Measurements from ENCODE around the gene TUBB2B.
"Not testable (repeated sequence)": the region's sequence is repeated elsewhere in the genome, so short reads cannot be mapped to it uniquely, and the experiment has no call there.

Gene TUBB2B

DNA sequence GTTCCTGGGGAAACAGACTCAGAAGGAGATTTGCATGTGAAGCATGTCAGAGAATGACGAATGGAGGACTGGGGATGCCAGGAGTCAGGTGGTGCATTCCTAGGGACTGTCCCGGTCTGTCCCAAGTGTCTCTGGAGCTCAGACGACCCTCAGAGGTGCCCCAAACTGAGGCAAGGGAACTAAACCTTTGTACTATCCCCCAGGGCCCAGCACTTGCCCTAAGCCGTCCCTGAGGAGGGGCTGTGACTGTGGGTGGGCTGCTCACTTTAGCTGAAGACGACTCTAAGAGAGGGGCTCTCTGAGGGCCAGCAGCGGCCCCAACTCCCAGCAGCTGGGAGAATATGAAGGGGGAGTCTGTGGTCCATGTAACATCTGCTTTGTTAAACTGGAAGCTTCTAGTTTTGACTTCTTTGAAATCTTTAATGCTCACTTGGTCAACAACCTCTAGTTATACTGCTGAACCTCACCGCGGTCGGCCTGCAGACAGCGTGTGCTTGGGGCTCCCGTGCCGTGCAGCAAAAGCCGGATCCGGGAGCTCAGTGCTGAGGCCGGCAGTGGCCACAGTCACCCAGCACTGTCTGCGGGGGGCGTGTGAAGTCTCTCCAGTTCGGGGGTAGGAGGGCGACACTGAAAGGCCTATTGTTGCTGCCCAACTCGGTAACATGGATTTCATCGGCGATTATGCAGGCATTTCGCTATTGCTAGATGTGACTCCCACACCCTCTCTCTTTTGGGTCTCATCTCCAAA, 34.2 kb downstream of the TUBB2B start:
- DNase-seq (ENCODE audit: extremely low read depth, low read depth), result no peak
- TF ChIP-seq, protein P1, sequence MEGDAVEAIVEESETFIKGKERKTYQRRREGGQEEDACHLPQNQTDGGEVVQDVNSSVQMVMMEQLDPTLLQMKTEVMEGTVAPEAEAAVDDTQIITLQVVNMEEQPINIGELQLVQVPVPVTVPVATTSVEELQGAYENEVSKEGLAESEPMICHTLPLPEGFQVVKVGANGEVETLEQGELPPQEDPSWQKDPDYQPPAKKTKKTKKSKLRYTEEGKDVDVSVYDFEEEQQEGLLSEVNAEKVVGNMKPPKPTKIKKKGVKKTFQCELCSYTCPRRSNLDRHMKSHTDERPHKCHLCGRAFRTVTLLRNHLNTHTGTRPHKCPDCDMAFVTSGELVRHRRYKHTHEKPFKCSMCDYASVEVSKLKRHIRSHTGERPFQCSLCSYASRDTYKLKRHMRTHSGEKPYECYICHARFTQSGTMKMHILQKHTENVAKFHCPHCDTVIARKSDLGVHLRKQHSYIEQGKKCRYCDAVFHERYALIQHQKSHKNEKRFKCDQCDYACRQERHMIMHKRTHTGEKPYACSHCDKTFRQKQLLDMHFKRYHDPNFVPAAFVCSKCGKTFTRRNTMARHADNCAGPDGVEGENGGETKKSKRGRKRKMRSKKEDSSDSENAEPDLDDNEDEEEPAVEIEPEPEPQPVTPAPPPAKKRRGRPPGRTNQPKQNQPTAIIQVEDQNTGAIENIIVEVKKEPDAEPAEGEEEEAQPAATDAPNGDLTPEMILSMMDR (IDR thresholded peaks at IDR 0.05; ENCODE audit: low read depth, low read length), result no peak

DNA sequence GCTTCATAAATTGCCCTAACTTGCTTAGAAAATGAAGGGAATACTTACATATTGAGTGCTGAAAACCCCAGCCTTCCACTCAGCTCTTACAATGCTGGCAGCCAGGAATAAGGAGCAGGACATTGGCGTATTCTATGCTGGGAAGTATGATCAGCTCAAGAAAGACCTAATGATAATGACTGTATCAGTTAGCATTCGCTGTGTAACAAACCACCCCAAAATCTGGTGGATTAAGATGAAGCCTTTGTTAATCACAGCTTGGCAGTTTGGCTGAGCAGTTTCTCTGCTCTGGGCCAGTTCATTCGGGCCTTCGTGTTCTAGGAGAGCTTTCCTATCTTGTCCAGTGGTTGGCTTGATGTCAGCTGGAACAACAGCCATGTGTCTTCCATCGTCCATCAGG, 36.7 kb downstream of the TUBB2B start:
- TF ChIP-seq, protein P1 (IDR thresholded peaks at IDR 0.05; ENCODE audit: low read depth, low read length), result no peak
- DNase-seq (ENCODE audit: extremely low read depth, low read depth), result no peak

DNA sequence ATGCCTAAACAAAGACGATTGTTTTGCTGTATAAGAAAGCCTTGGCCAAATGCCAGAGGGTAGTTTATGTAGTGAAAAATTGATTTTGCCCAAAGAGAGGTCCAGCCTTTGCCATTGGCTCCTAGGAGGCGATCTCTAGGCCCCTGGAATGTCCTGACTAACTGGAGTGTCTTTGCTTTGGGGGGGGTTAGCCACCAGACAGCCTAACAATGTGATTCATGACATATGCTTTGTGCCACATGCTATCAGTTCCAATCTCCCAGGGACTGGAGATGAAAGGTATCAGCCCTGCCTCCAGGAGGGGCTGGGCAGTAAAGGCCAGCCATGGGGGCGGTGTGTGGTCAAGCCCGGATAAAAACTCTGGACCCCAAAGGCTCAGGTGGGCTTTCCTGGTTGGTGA, 37.4 kb downstream of the TUBB2B start:
- DNase-seq (ENCODE audit: extremely low read depth, low read depth), result no peak
- TF ChIP-seq, protein P1 (IDR thresholded peaks at IDR 0.05; ENCODE audit: low read depth, low read length), result no peak

DNA sequence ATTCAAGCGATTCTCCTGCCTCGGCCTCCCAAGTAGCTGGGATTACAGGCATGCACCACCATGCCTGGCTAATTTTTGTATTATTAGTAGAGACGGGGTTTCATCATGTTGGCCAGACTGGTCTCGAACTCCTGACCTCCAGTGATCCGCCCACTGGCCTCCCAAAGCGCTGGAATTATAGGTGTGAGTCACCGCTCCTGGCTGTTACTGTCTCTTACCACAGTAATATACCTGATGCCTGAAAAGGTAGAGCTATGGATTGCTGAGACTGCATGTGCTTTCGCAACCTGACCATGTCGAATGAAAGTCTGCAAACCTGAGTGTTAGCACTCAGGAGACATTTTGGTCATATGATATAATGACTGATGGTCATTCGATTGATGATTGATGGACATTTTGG, 38.3 kb downstream of the TUBB2B start:
- not testable (repeated sequence) for DNase-seq (ENCODE audit: extremely low read depth, low read depth)

DNA sequence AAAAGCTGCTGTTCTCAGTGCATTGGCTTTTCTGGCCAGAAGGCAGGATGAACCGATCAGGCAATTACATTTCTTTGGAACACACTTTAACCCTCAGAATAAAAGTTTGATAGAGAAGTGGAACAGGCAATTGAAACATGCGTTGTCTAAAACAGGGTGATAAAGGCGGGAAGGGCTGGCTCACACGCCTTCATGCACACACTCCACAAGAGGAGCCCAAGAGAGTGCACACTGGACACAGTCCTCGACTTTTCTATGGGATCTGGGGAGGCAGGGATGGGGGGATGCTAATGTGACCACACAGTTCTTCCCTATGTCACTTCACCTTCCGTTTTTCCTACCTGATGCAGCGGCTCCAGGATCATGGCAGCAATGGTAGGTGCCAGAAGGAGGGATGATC, 39.2 kb downstream of the TUBB2B start:
- TF ChIP-seq, protein P1 (IDR thresholded peaks at IDR 0.05; ENCODE audit: low read depth, low read length), result no peak
- DNase-seq (ENCODE audit: extremely low read depth, low read depth), result no peak

DNA sequence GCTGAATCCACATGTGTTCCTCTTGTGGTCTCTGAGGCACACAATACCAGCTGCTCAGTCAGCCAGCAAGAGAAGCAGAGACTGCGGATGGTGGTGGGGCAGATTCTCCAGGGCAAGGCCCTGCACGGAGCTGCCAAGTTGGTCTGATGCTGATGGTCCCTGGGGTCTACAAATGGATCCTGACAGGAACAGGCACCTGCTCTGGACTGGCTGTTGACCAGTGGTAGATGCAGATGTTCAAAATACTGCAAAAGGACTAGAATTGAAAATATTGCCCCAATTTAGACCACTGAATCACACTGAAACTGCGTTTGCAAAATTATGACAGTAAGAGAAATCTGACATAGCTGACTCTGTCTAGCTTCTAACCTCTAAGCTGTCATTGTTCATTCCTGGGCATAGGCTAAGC, 40.5 kb downstream of the TUBB2B start:
- DNase-seq (ENCODE audit: extremely low read depth, low read depth), result no peak

DNA sequence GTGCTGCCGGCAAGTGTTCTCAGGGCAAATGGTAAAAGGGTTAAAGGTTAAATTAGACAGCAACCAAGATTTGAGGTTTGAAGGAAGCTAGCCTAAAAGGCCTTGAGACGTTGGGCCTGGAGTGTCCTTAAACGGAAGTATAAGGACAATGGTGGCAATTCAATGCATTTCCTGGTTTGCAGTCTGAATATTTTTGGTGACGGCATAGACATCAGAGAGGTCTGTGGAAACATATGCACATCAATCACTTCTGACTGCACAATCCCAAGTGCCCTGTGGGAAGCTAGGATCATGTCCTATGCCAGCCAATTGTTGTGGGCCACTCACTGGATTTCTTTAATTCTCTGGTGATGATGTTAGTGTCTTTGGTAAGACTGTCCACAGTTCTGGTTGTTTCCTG, 44.4 kb downstream of the TUBB2B start:
- no peak for DNase-seq (ENCODE audit: extremely low read depth, low read depth)
- TF ChIP-seq, protein P1 (IDR thresholded peaks at IDR 0.05; ENCODE audit: low read depth, low read length), result no peak

More for the DNA sequence above, 40.5 kb downstream of the TUBB2B start:
- TF ChIP-seq, protein P1 (IDR thresholded peaks at IDR 0.05; ENCODE audit: low read depth, low read length), result no peak

DNA sequence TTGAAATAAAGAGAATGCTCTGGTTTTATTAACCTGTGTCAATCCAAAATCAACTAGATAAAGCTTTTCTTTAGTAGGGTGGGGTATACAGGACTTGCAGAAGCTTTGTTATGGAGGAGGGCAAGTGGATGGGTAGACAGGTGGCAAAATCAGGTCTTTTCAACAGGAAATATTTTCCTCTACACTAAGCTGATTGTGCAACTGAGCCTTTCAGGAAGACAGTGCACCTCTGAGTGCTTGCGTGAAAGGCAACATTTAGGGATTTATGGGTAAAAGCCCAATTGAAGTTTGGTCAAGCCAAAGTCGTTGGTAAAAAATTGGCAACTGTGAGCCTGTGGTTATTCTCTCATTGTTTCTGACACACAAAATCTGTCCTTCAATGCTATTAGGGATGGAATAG, 46.3 kb downstream of the TUBB2B start:
- no peak for DNase-seq (ENCODE audit: extremely low read depth, low read depth)
- TF ChIP-seq, protein P1 (IDR thresholded peaks at IDR 0.05; ENCODE audit: low read depth, low read length), result no peak

DNA sequence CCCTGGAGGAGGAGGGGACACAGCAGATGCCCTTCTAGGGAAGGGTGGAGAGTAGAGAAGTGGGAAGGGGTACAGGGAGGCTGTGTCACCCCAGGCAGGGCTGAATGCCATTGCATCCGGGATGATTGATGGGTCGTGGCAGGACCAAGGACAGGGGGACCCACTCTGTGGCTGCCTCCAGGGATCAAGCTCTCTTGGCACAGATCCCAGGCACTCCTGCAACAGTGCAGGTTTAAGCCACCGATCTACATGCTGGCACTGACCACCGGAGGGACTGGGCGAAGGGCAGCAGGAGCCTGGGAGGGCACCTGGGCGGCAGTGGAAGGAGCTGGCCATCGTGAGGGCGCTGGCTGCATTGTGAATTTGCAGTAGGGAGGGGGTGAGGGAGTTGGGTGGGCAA, 47.5 kb downstream of the TUBB2B start:
- DNase-seq (ENCODE audit: extremely low read depth, low read depth), result not testable (repeated sequence)

DNA sequence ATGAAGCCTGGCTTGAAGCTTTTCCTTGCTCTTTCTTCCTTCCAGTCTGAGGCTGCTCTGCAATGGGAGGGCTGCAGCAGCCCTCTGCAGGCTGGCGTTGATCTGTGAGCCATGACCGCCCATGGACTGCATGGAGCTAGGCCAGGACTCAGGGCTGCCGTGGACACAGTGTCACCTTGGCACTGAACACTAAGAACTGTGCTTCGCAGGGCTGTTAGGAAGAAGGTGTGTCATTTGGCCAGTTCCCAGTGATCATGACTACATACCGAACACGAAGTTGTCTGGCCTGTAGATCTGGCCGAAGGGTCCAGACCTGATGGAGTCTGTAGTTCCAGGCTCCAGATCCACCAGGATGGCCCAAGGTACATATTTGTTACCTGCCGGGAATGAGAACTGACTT, 48.8 kb downstream of the TUBB2B start:
- not testable (repeated sequence) for DNase-seq (ENCODE audit: extremely low read depth, low read depth)

Data from AG09319 (cell line).